Measurements from ENCODE around the gene ZNF212.

Gene ZNF212

GRCh38 chr7:149284850-149285585, 45.6 kb downstream of the ZNF212 start:
- DNase-seq (ENCODE audit: low read depth in 1 of 2, low spot score in 1 of 2), result peak; percentile 95

- no peak for DNase-seq (ENCODE audit: low read depth in 1 of 2, low spot score in 1 of 2)
These were observed 46.2 kb downstream of the ZNF212 start for GRCh38 chr7:149285603-149286002.

GRCh38 chr7:149286811-149287400, 47.5 kb downstream of the ZNF212 start:
- DNase-seq (ENCODE audit: low read depth in 1 of 2, low spot score in 1 of 2), result no peak

GRCh38 chr7:149287622-149288021, 48.2 kb downstream of the ZNF212 start:
- DNase-seq (ENCODE audit: low read depth in 1 of 2, low spot score in 1 of 2), result no peak

GRCh38 chr7:149289262-149289661, 49.8 kb downstream of the ZNF212 start:
- no peak for DNase-seq (ENCODE audit: low read depth in 1 of 2, low spot score in 1 of 2)

- no peak for DNase-seq (ENCODE audit: low read depth in 1 of 2, low spot score in 1 of 2)
These were observed 50.4 kb downstream of the ZNF212 start for GRCh38 chr7:149289856-149290255.

GRCh38 chr7:149291036-149291780, 51.8 kb downstream of the ZNF212 start:
- no peak for DNase-seq (ENCODE audit: low read depth in 1 of 2, low spot score in 1 of 2)

- no peak for DNase-seq (ENCODE audit: low read depth in 1 of 2, low spot score in 1 of 2)
These were observed 52.5 kb downstream of the ZNF212 start for GRCh38 chr7:149291781-149292461.

- no peak for DNase-seq (ENCODE audit: low read depth in 1 of 2, low spot score in 1 of 2)
These were observed 53.0 kb downstream of the ZNF212 start for GRCh38 chr7:149292462-149292823.

- DNase-seq (ENCODE audit: low read depth in 1 of 2, low spot score in 1 of 2), result no peak
These were observed 53.9 kb downstream of the ZNF212 start for GRCh38 chr7:149293338-149293737.

- no peak for DNase-seq (ENCODE audit: low read depth in 1 of 2, low spot score in 1 of 2)
These were observed 54.6 kb downstream of the ZNF212 start for GRCh38 chr7:149293946-149294633.

GRCh38 chr7:149294634-149295480, 55.4 kb downstream of the ZNF212 start:
- DNase-seq (ENCODE audit: low read depth in 1 of 2, low spot score in 1 of 2), result no peak

GRCh38 chr7:149295481-149295850, 56.0 kb downstream of the ZNF212 start:
- no peak for DNase-seq (ENCODE audit: low read depth in 1 of 2, low spot score in 1 of 2)

GRCh38 chr7:149296368-149296767, 56.9 kb downstream of the ZNF212 start:
- DNase-seq (ENCODE audit: low read depth in 1 of 2, low spot score in 1 of 2), result no peak

- DNase-seq (ENCODE audit: low read depth in 1 of 2, low spot score in 1 of 2), result no peak
These were observed 57.7 kb downstream of the ZNF212 start for GRCh38 chr7:149297034-149297755.

- DNase-seq (ENCODE audit: low read depth in 1 of 2, low spot score in 1 of 2), result no peak
These were observed 61.3 kb downstream of the ZNF212 start for GRCh38 chr7:149300620-149301285.

GRCh38 chr7:149302222-149302621, 62.8 kb downstream of the ZNF212 start:
- DNase-seq (ENCODE audit: low read depth in 1 of 2, low spot score in 1 of 2), result no peak

GRCh38 chr7:149302865-149303264, 63.4 kb downstream of the ZNF212 start:
- DNase-seq (ENCODE audit: low read depth in 1 of 2, low spot score in 1 of 2), result no peak

- no peak for DNase-seq (ENCODE audit: low read depth in 1 of 2, low spot score in 1 of 2)
These were observed 64.6 kb downstream of the ZNF212 start for GRCh38 chr7:149304006-149304405.

All from activated CD4-positive, alpha-beta T cell treated with anti-CD3 and anti-CD28 coated beads, Interleukin-2, amount 50 U/mL, for 24 hours (primary cell).